ENCODE results near the gene ANKH. TPM values are rescaled to one million over a fixed set of nuclear protein-coding genes. Genes with fewer than 3 reads are reported as not detected.
A peak's percentile ranks its signal among the peaks of the same experiment; 100 is the strongest.

Gene ANKH
- total RNA-seq, 2 donors from 2014 or later: 177 to 205 TPM

DNA sequence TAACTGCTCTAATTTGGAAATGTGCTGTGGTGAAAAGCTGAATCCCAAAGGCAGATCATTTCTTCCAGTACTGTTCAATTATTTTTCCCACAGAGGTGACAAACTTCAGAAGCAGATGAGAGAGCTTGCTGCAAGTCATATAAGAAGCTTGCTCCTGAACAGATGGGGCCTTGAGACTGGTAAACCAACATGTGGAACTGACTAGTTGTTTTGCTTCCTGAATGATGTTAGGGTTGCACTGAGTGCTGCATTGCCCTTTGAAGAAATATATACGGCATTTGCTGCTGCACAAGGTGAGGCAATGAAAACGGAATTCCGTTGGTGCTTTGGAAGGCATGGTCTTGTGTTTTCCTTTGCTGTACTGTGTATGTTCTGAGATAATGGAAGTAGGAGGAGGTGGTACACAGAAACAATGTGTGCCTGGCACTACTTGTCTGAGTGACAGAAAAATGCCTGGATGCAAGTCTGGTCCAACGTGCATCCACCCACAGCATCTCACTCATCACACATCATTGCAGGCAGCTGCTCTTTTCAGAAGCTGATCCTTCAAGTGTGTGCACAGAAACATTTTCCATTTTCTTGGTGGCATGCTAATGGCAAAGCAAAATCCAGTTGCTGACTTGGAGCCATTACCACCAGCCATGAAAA is 76.9 kb downstream of the ANKH start:
- DNase-seq (ENCODE audit: low spot score): no peak
- ATAC-seq (ENCODE audit: insufficient number of reproducible peaks, low FRiP score, low read depth): no peak
- no peak overlapping the region for H3K27ac ChIP-seq

DNA sequence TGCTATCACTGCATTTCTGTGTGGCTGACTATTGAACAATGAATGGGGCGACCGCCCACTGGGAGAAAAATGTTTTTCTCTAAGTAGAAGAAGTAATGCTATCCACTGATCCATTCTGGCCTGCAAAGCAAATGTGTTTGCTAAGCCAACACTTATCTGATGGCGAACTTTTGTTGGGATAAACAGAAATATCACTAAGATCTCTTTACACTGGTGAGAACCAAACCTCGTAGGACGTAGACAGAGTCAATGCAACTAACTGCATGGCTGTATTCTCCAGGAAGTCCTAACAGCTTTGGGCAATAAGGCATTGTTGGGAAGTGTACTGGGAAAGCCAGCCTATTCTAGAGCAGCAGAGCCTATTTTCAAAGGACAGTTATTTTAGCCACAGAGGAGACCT is 77.7 kb downstream of the ANKH start:
- TF ChIP-seq, protein P1, sequence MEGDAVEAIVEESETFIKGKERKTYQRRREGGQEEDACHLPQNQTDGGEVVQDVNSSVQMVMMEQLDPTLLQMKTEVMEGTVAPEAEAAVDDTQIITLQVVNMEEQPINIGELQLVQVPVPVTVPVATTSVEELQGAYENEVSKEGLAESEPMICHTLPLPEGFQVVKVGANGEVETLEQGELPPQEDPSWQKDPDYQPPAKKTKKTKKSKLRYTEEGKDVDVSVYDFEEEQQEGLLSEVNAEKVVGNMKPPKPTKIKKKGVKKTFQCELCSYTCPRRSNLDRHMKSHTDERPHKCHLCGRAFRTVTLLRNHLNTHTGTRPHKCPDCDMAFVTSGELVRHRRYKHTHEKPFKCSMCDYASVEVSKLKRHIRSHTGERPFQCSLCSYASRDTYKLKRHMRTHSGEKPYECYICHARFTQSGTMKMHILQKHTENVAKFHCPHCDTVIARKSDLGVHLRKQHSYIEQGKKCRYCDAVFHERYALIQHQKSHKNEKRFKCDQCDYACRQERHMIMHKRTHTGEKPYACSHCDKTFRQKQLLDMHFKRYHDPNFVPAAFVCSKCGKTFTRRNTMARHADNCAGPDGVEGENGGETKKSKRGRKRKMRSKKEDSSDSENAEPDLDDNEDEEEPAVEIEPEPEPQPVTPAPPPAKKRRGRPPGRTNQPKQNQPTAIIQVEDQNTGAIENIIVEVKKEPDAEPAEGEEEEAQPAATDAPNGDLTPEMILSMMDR (IDR thresholded peaks at IDR 0.05): no peak
- peaks cover 9 to 24% of the 10 kb centered on the region in 2 donors for H3K4me1 ChIP-seq (ENCODE audit: control insufficient read depth in 1 of 2, low read depth in 2 of 2)
- no peaks in the 10 kb centered on the region for H3K36me3 ChIP-seq
- no peaks in the 10 kb centered on the region for H3K27me3 ChIP-seq (replicated peaks; ENCODE audit: insufficient read depth)
- DNase-seq (ENCODE audit: low spot score) (no peak), ATAC-seq (ENCODE audit: insufficient number of reproducible peaks, low FRiP score, low read depth) (no peak)
- H3K9me3 ChIP-seq: no peaks in the 10 kb centered on the region
- no peak overlapping the region for H3K27ac ChIP-seq
- no peak overlapping the region for H3K4me3 ChIP-seq

More for the DNA sequence above, 76.9 kb downstream of the ANKH start:
- peaks cover 9 to 17% of the 10 kb centered on the region in 2 donors for H3K4me1 ChIP-seq (ENCODE audit: control insufficient read depth in 1 of 2, low read depth in 2 of 2)
- H3K9me3 ChIP-seq: no peaks in the 10 kb centered on the region
- H3K36me3 ChIP-seq: no peaks in the 10 kb centered on the region
- no peak overlapping the region for H3K4me3 ChIP-seq
- no peaks in the 10 kb centered on the region for H3K27me3 ChIP-seq (replicated peaks; ENCODE audit: insufficient read depth)
- TF ChIP-seq, protein P1 (IDR thresholded peaks at IDR 0.05): no peak

DNA sequence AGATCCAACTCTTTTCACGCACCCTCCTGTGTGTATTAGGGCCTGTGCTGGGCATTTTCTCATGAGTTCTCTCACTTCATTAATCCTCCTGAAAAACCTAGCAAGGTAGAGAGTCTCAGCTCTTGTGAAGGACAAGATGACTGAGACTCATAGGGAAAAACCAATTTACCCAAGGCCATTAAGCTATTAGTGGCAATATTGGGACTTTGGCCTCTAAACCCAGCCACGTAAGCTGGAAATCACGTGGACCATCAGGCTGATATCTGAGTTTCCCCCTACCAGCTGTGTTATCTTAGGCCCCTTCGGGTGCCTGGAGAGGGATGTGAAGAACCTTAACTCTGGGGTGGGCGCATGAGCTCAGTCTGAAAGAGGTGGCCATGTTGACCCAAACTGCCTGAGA is 80.7 kb downstream of the ANKH start:
- Histone ChIP-seq H3K4me3 (no peak overlapping the region), H3K27ac (peak overlapping the region; percentile 56 to 62), H3K36me3 (no peaks in the 10 kb centered on the region), H3K27me3 (replicated peaks; ENCODE audit: insufficient read depth) (no peaks in the 10 kb centered on the region), H3K9me3 (no peaks in the 10 kb centered on the region), H3K4me1 (ENCODE audit: control insufficient read depth in 1 of 2, low read depth in 2 of 2) (peaks cover 9 to 35% of the 10 kb centered on the region in 2 donors)
- DNase-seq (ENCODE audit: low spot score) (no peak), ATAC-seq (ENCODE audit: insufficient number of reproducible peaks, low FRiP score, low read depth) (no peak)
- TF ChIP-seq, protein P1 (IDR thresholded peaks at IDR 0.05): no peak

DNA sequence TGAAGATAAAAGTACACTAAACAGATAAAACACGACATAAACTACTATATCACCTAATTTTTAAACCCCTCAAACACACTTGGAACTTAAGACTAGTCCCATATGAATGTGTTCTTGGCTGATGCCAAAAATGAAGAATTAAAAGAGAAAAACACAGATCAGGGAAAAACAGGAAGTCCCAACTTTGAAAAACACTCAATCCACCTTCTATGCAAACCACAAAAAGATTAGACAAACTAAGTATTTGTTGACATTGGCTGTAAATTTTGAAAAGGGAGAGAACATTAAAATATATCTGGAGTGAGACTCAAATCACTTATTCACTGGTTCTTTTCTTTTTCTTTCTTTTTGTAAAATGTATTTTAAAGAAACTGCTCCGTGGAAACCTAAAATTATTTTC is 81.4 kb downstream of the ANKH start:
- ATAC-seq (ENCODE audit: insufficient number of reproducible peaks, low FRiP score, low read depth) (no peak), DNase-seq (ENCODE audit: low spot score) (no peak)
- H3K27me3 ChIP-seq (replicated peaks; ENCODE audit: insufficient read depth): no peaks in the 10 kb centered on the region
- no peaks in the 10 kb centered on the region for H3K9me3 ChIP-seq
- peak overlapping the region; percentile 24 for H3K4me3 ChIP-seq
- H3K4me1 ChIP-seq (ENCODE audit: control insufficient read depth in 1 of 2, low read depth in 2 of 2): peaks cover 9 to 35% of the 10 kb centered on the region in 2 donors
- H3K27ac ChIP-seq: peak overlapping the region; percentile 56 to 62
- TF ChIP-seq, protein P1 (IDR thresholded peaks at IDR 0.05): no peak
- H3K36me3 ChIP-seq: no peaks in the 10 kb centered on the region

DNA sequence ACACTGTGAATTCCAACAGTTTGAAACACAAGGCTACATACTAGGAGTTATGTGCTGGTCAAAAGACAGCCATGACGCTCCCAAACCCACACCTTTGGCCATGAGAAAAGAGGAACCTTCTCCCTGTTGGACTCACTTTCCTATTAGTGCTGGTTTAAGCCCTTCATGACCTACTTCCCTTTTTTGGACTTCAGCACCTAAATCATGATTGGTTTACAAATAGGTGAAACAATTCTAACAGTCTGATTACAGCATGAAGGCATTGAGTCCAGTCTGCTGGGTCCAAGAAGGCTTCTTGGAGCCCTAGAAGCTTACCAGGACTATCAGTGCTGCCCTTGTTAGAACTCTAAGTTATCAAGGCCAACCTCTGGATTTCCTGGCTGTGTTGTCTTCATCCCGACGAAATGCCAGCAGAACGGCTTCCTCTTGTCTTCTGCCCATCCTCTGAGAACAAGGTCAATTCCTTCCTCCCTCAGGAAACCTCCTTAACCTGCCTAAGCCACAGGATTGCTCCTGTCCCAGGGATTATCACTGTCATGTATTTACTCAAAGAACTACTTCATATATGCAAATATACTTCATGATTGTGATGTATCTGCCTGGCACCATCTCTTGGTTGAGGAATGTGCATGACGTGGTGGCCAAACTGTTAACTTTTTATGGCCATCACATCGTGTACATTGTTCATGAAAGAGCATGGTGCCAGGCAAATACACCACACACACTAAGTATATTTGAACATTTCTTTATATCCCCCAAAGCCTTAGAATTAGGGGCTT is 83.6 kb downstream of the ANKH start:
- Histone ChIP-seq H3K9me3 (no peaks in the 10 kb centered on the region), H3K36me3 (no peaks in the 10 kb centered on the region), H3K4me1 (ENCODE audit: control insufficient read depth in 1 of 2, low read depth in 2 of 2) (peaks cover 9 to 35% of the 10 kb centered on the region in 2 donors), H3K27ac (no peak overlapping the region), H3K27me3 (replicated peaks; ENCODE audit: insufficient read depth) (no peaks in the 10 kb centered on the region), H3K4me3 (no peak overlapping the region)
- TF ChIP-seq, protein P1 (IDR thresholded peaks at IDR 0.05): no peak
- ATAC-seq (ENCODE audit: insufficient number of reproducible peaks, low FRiP score, low read depth): no peak
- no peak for DNase-seq (ENCODE audit: low spot score)
